OCI-LY7 (cell line): ENCODE data around the gene VPS13C.

Experiments
- CTCF ChIP-seq: fragments of 200-600 bp; sonication (generic); conservative IDR thresholded peaks from 2 replicates; pipeline ENCODE4 v1.5.1; 2014; ENCODE audit warnings: mild to moderate bottlenecking, antibody characterized with exemption, low read length, moderate library complexity, mixed read lengths
- EZH2phosphoT487 ChIP-seq: fragments of 200-600 bp; sonication (generic); IDR thresholded peaks from 2 replicates; pipeline ENCODE4 v1.6.1; 2018; ENCODE audit warnings: low read depth, borderline replicate concordance, mild to moderate bottlenecking, mixed run types, antibody characterized with exemption, low read length, moderate library complexity, mixed read lengths

- TF ChIP-seq CTCF (no peak), EZH2phosphoT487 (no peak)
Measured at GRCh38 chr15:61818801-61819200, 241.4 kb downstream of the VPS13C start.
